GM06990 (cell line): ENCODE results near the gene SDK1.

Experiments used
- DNase-seq: peaks from one replicate; pipeline ENCODE4 v3.0.0-alpha.2; 2011; ENCODE audit not compliant: insufficient read length; ENCODE audit errors: extremely low read depth
- H3K27me3 ChIP-seq: replicated peaks from 2 replicates; pipeline ENCODE4 v1.6.0; 2011; ENCODE audit warnings: low read length; ENCODE audit not compliant: control insufficient read depth, insufficient read depth
- H3K36me3 ChIP-seq: 2 replicates; pipeline ENCODE4 v1.5.1; 2011; ENCODE audit warnings: low read length; ENCODE audit not compliant: control insufficient read depth, insufficient read depth
- H3K4me3 ChIP-seq: replicated peaks from 2 replicates; pipeline ENCODE4 v1.5.1; 2011; ENCODE audit warnings: low read depth, mild to moderate bottlenecking, control low read depth, low read length
- TF ChIP-seq, protein P1 (sequence below): IDR thresholded peaks from 2 replicates; pipeline ENCODE4 v1.5.1; 2011; ENCODE audit warnings: low read length, control low read depth, mild to moderate bottlenecking, inconsistent platforms; ENCODE audit not compliant: insufficient read depth, poor library complexity, severe bottlenecking

SDK1 gene

DNA sequence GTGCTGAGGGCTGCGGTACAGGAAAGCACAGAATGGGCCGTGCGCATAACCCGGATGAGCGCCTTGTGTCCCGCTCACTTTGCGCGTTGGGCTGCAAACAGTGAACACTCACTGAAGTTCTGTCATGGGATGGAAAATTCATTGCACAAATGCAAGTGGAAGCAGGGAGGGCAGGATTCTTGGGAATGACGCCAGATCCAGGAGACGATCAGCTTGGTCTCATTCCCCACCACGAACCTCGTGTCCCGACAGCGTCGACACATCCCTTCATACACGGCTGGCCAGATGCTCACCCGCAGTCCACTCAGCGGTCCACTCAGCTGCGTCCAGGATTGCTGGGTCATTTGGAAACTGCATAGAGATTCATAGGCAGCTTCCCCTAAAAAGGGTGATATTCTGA lies 607.1 kb downstream of the SDK1 start:
- Histone ChIP-seq H3K27me3 (no peaks in the 10 kb centered on the region), H3K36me3 (no peaks in the 10 kb centered on the region)
- TF ChIP-seq, protein P1, sequence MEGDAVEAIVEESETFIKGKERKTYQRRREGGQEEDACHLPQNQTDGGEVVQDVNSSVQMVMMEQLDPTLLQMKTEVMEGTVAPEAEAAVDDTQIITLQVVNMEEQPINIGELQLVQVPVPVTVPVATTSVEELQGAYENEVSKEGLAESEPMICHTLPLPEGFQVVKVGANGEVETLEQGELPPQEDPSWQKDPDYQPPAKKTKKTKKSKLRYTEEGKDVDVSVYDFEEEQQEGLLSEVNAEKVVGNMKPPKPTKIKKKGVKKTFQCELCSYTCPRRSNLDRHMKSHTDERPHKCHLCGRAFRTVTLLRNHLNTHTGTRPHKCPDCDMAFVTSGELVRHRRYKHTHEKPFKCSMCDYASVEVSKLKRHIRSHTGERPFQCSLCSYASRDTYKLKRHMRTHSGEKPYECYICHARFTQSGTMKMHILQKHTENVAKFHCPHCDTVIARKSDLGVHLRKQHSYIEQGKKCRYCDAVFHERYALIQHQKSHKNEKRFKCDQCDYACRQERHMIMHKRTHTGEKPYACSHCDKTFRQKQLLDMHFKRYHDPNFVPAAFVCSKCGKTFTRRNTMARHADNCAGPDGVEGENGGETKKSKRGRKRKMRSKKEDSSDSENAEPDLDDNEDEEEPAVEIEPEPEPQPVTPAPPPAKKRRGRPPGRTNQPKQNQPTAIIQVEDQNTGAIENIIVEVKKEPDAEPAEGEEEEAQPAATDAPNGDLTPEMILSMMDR: no peak

DNA sequence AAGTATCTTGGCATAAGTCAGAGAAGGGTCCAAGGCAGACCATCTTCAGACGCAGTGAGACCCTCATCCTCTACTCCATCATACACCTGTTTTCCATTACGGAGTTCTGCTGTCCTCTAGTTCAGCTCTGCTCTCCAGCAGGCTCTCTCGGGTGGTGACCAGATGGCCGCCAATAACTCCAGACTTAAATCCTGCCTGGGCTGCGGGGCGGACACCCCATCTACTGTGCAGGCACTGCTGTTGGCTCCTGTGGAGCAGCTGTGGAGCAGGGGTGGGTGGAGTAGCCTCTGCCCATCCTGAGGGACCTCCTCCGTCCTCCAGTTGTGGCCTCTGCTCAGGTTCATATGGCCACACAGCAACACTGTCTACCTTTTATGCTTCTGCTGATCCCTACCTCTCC lies 608.1 kb downstream of the SDK1 start:
- H3K36me3 ChIP-seq: no peaks in the 10 kb centered on the region
- TF ChIP-seq, protein P1: no peak
- no peaks in the 10 kb centered on the region for H3K27me3 ChIP-seq
- H3K4me3 ChIP-seq: no peak overlapping the region
- no peak for DNase-seq

More for the DNA sequence above, 607.1 kb downstream of the SDK1 start:
- DNase-seq: no peak
- no peak overlapping the region for H3K4me3 ChIP-seq

DNA sequence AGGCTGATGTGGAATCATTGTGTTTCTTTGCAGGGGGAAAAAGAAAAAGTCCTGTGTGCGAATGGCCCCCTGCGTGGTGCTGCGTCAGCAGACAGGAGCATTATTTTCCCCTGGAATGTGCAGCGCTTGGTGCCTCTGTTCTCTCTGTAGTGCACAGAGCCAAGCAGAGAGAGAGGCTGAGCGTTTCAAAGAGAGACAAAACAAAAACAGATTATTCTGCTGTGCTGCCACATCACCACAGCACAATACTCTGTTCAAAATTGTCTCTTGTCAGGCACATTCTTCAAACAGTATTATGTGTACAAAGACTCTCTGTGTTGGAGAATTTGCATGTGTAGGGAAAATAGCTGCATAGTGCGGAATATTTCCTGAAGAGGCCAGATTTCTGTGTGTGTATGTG lies 609.0 kb downstream of the SDK1 start:
- TF ChIP-seq, protein P1: no peak
- Histone ChIP-seq H3K36me3 (no peaks in the 10 kb centered on the region), H3K4me3 (no peak overlapping the region), H3K27me3 (no peaks in the 10 kb centered on the region)
- DNase-seq: no peak

DNA sequence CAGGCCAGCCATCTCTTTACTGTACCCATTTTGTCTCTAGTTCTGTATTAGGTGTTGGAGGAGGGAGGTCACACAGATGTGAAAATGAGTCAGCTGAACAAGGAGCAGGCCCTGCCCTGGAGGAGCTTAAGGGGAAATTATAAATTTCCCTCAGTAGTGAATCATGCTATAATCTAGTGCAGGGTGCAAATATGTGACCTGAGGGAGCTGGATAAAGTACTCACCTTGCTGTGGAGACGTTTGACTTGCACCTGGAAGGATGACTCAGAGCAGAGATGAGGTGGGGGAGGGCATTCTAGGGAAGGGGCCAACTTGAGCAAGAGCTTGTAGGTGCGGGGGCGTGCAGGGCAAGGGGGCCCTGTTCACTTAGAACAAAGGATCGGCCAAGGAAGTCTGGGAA lies 610.6 kb downstream of the SDK1 start:
- H3K36me3 ChIP-seq: no peaks in the 10 kb centered on the region
- DNase-seq: no peak
- H3K27me3 ChIP-seq: no peaks in the 10 kb centered on the region
- no peak overlapping the region for H3K4me3 ChIP-seq
- TF ChIP-seq, protein P1: no peak

DNA sequence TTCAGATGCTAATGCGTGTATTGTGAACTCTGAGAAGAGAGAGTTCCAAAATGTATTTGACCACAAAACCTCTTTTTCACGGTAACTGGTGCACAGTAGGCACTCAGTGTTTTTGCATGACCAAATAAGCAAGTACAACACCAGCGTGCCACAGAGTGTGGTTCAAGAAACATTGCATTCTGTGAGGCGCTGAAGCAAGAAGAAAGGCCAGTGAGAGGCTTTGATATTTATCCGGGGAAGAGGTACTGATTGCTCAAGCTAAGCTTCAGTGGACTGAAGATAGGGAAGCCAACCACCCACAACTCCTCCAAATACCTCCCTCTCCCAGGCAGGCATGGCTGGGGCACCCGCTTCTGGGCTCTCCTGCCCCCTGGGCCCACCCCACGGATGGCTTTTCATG lies 611.2 kb downstream of the SDK1 start:
- DNase-seq: no peak
- TF ChIP-seq, protein P1: no peak
- Histone ChIP-seq H3K36me3 (no peaks in the 10 kb centered on the region), H3K4me3 (no peak overlapping the region), H3K27me3 (no peaks in the 10 kb centered on the region)

DNA sequence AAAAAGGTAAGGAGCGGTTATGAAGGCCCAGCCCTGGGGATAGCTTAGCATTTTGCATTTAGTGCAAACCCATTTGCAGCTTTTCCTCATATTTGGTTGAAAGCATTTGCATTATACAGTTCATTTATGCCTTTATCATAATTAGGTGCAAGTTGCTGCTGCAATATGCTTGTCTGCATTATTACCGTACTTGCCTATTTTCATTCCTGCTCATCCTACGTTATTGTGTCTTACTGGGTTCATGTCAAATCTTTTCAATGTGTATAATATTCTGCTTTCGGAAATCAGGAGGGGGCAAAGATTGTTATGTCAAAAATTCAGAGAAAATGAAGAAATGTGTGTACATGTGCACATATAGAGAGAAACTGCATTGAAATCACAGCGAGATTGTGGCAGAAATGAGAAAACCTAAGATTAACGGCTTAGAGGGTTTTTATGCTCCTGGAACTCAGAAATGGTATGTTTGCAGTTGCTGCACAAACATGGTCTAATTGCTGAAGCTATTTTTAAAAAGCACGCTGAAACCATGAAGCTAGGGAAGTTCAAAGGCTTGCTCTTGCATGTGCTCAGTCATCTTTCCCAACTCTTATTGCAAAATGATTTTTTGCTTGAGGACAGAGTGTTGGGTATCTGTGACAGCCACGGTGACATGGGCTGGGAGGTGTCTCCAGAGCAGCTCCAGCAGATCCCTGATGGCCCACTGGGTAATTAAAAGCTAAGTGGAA lies 613.2 kb downstream of the SDK1 start:
- Histone ChIP-seq H3K36me3 (no peaks in the 10 kb centered on the region), H3K27me3 (no peaks in the 10 kb centered on the region), H3K4me3 (no peak overlapping the region)
- no peak for DNase-seq
- TF ChIP-seq, protein P1: no peak
